Thyroid gland (tissue), 4 donors: Measurements from ENCODE around the gene CCDC149.

Source experiments
- CTCF ChIP-seq, 6 experiments: fragments of 200-600 bp in 3 of 6; fragments of 450-650 bp in 3 of 6; sonication (generic) in 3 of 6; IDR thresholded peaks; one replicate each; pipeline ENCODE4 v1.5.1; 2016 to 2019; ENCODE audit warnings: antibody characterized with exemption in 6 of 6, mild to moderate bottlenecking in 2 of 6, inconsistent platforms in 1 of 6, moderate library complexity in 1 of 6
- POLR2A ChIP-seq, 2 donors: fragments of 450-650 bp; IDR thresholded peaks; one replicate each; pipeline ENCODE4 v1.6.1; 2017; ENCODE audit warnings: antibody characterized with exemption in 2 of 2, mild to moderate bottlenecking in 2 of 2, moderate library complexity in 1 of 2

- TF ChIP-seq CTCF (IDR thresholded peaks at IDR 0.05): no peak
- no peak for TF ChIP-seq POLR2A (IDR thresholded peaks at IDR 0.05)
Observed at GRCh38 chr4:24831637-24832036, 81.2 kb downstream of the CCDC149 start.
